Glutamatergic neuron (in vitro differentiated cells): ENCODE measurements around the gene OR4E1. TPM values are rescaled to one million over a fixed set of nuclear protein-coding genes. Genes with fewer than 3 reads are reported as not detected.

ENCODE experiments used
- DNase-seq: peaks from one replicate; pipeline ENCODE4 v3.0.0; 2022
- H3K27ac Mint-ChIP-seq: one replicate; pipeline ENCODE4 v1.8.0; 2020; ENCODE audit warnings: mild to moderate bottlenecking, mixed read lengths, inconsistent platforms; ENCODE audit not compliant: unreplicated experiment
- H3K27me3 Mint-ChIP-seq: one replicate; pipeline ENCODE4 v1.8.0; 2020; ENCODE audit warnings: mild to moderate bottlenecking, moderate library complexity, mixed read lengths, inconsistent platforms; ENCODE audit not compliant: unreplicated experiment
- H3K36me3 Mint-ChIP-seq: one replicate; pipeline ENCODE4 v1.8.0; 2020; ENCODE audit warnings: mild to moderate bottlenecking, mixed read lengths, inconsistent platforms; ENCODE audit not compliant: unreplicated experiment
- H3K4me1 Mint-ChIP-seq: one replicate; pipeline ENCODE4 v1.8.0; 2020; ENCODE audit warnings: mild to moderate bottlenecking, low read depth, mixed read lengths, inconsistent platforms; ENCODE audit not compliant: unreplicated experiment
- H3K4me3 Mint-ChIP-seq: one replicate; pipeline ENCODE4 v1.8.0; 2020; ENCODE audit warnings: mild to moderate bottlenecking, mixed read lengths, inconsistent platforms; ENCODE audit not compliant: unreplicated experiment
- H3K9me3 Mint-ChIP-seq: one replicate; pipeline ENCODE4 v1.8.0; 2020; ENCODE audit warnings: mild to moderate bottlenecking, moderate library complexity, mixed read lengths, inconsistent platforms; ENCODE audit not compliant: unreplicated experiment
- CTCF ChIP-seq: fragments of 200-600 bp; sonication (generic); IDR thresholded peaks from one replicate; pipeline ENCODE4 v1.5.0; 2021; ENCODE audit not compliant: partially characterized antibody, unreplicated experiment
- total RNA-seq: library from RNA; stranded (reverse); fragmentation: NEBNext Ultra II Directional; extraction: Animal tissue kit (Norgen Biotek cat#: 25700); gene quantifications from one replicate; pipeline ENCODE4 v1.2.1, GENCODE V29; 2021; ENCODE audit not compliant: unreplicated experiment

Gene OR4E1
- total RNA-seq, 1 donor from 2014 or later, result not detected

- no peak overlapping the region for H3K4me3 Mint-ChIP-seq
- no peaks in the 10 kb centered on the region for H3K27me3 Mint-ChIP-seq
- no peak for TF ChIP-seq CTCF
- H3K27ac Mint-ChIP-seq, result no peak overlapping the region
- DNase-seq, result no peak
- no peaks in the 10 kb centered on the region for H3K9me3 Mint-ChIP-seq
- peaks cover 6% of the 10 kb centered on the region for H3K36me3 Mint-ChIP-seq
- no peaks in the 10 kb centered on the region for H3K4me1 Mint-ChIP-seq
Measured at GRCh38 chr14:21712036-21712435, 38.4 kb upstream of the OR4E1 start.

GRCh38 chr14:21711360-21711961, 37.8 kb upstream of the OR4E1 start:
- H3K9me3 Mint-ChIP-seq, result no peaks in the 10 kb centered on the region
- H3K4me1 Mint-ChIP-seq, result no peaks in the 10 kb centered on the region
- H3K4me3 Mint-ChIP-seq, result no peak overlapping the region
- peak; percentile 91 for TF ChIP-seq CTCF
- H3K27ac Mint-ChIP-seq, result no peak overlapping the region
- no peaks in the 10 kb centered on the region for H3K27me3 Mint-ChIP-seq
- DNase-seq, result no peak
- peaks cover 6% of the 10 kb centered on the region for H3K36me3 Mint-ChIP-seq

DNA sequence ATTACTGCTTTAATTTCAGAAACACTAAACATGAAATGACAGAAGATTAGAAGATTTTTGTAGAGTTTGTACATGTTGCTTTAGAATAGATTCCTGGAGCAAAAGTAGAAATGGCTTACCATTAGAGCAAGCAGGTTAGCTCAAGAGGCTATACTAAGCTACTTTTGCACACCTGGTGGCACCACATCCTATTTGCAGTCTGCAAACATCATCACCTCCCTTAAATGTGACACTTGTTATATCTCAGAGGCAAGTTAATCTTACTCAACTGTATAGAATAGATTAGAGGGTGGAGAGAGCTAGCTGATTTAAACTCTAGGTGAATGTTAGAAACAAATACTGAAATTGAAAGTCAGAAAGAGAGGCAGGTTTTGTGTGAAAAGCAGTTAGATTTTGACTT, 30.7 kb upstream of the OR4E1 start:
- H3K9me3 Mint-ChIP-seq, result peaks cover 1% of the 10 kb centered on the region
- H3K4me3 Mint-ChIP-seq, result no peak overlapping the region
- no peak for DNase-seq
- no peak overlapping the region for H3K27ac Mint-ChIP-seq
- no peaks in the 10 kb centered on the region for H3K27me3 Mint-ChIP-seq
- H3K4me1 Mint-ChIP-seq, result no peaks in the 10 kb centered on the region
- TF ChIP-seq CTCF, result no peak
- H3K36me3 Mint-ChIP-seq, result peaks cover 6% of the 10 kb centered on the region

DNA sequence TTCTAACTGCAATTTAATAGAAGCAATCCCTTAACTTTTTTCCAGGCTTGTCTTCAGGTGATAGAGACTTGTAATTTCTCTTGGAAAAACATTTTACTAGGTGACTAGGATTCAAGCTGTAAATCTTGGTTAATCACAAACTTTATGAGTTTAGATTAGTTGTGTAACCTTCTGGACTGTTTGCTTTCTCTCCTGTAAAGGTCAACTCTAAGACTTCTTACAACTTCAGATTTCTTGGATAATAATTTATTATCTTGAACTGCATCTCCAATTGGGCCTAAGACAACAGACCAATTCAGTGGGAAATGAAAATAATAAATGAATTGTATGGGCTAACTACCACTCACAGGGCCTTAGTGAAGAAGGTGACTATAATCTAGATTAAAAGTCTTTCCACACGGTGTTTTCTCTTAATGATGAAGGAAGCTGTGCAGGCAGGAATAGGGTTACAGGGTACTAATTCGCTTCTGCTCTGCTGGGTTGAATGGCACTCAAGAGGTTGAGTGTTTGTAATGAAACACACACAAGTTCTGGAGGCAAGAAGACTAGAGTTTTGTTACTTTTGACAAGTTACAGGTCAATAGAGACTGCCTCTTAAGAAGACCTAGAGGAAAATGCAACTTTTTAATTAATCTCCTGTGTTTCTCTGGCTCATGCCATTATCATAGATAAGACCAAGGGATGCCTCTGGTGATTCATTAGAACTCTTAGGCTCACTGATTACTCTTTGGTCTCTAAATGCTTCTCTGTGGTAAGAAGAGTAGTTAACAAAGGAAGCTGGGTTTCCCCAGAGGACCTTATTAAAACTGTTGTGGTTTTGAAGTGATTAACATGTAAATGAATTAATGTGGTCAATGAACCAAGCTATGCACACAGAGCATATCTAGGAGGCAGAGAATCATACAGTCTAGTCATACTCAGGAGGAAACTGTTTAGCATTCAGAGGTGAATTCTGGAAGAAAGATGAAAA, 30.0 kb upstream of the OR4E1 start:
- TF ChIP-seq CTCF, result no peak
- Mint-ChIP-seq H3K27me3 (no peaks in the 10 kb centered on the region), H3K4me1 (no peaks in the 10 kb centered on the region), H3K36me3 (peaks cover 6% of the 10 kb centered on the region), H3K27ac (no peak overlapping the region), H3K9me3 (peaks cover 4% of the 10 kb centered on the region), H3K4me3 (no peak overlapping the region)
- DNase-seq, result no peak

- Mint-ChIP-seq H3K9me3 (peaks cover 4% of the 10 kb centered on the region), H3K27ac (no peak overlapping the region), H3K4me3 (no peak overlapping the region), H3K4me1 (no peaks in the 10 kb centered on the region), H3K36me3 (no peaks in the 10 kb centered on the region), H3K27me3 (no peaks in the 10 kb centered on the region)
- no peak for DNase-seq
- TF ChIP-seq CTCF, result no peak
Measured at GRCh38 chr14:21702316-21702715, 28.7 kb upstream of the OR4E1 start.
